ENCODE data around the gene CENPS. TPM values are rescaled to one million over a fixed set of nuclear protein-coding genes. Genes with fewer than 3 reads are reported as not detected.
"Not testable (repeated sequence)": the region's sequence is repeated elsewhere in the genome, so short reads cannot be mapped to it uniquely, and the experiment has no call there.

CENPS gene
- total RNA-seq, 1 donor from 2014 or later, result 2.6 TPM

DNA sequence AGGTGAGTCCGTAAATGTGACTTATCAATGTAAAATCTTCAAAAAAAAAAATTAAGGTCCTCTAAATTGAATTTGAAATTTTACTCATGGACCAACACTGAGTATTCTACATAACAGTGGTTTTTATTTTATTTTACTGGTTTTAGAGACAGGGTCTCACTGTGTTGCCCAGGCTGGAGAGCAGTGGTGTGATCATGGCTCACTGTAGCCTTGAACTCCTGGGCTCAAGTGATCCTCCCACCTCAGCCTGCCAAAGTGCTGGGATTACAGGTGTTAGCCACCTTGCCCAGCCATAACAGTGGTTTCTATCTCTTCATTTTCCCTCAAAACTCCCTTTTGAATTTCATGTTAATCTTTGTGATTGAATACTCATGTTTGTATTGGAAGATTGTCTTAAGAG is 14.3 kb upstream of the CENPS start:
- H3K9ac ChIP-seq (ENCODE audit: low read depth in 1 of 3, low read length in 3 of 3), result not testable (repeated sequence)

GRCh38 chr1:10418741-10419140 is 11.5 kb upstream of the CENPS start:
- peaks cover 29 to 41% (median 38%) of the 10 kb centered on the region in 3 donors for H3K36me3 ChIP-seq (ENCODE audit: control insufficient read depth in 3 of 3, insufficient read depth in 3 of 3, low read length in 3 of 3)

More for the DNA sequence above, 14.3 kb upstream of the CENPS start:
- not testable (repeated sequence) for H3K4me1 ChIP-seq (ENCODE audit: control insufficient read depth in 3 of 3, insufficient read depth in 3 of 3, low read length in 3 of 3); H3K9me3 ChIP-seq (ENCODE audit: control insufficient read depth in 3 of 3, low read length in 3 of 3); H3K4me3 ChIP-seq (ENCODE audit: low read length in 3 of 3); H3K27ac ChIP-seq (ENCODE audit: low read depth, low read length); H3K27me3 ChIP-seq (ENCODE audit: control insufficient read depth in 3 of 3, insufficient read depth in 3 of 3, low read length in 3 of 3)
- peaks cover 49 to 63% (median 58%) of the 10 kb centered on the region in 3 donors for H3K36me3 ChIP-seq (ENCODE audit: control insufficient read depth in 3 of 3, insufficient read depth in 3 of 3, low read length in 3 of 3)

DNA sequence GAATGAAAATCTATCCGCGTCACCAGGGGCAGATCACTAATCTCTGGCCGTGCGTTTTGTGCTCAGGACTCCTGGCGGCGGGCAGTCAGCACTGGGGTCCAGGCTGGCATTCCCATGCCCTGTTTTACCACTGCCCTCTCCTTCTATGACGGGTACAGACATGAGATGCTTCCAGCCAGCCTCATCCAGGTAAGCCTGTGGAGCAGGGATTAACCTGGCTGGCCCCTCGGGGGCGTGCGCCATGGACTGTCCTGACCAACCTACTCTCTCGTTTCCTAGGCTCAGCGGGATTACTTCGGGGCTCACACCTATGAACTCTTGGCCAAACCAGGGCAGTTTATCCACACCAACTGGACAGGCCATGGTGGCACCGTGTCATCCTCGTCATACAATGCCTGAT is 10.9 kb upstream of the CENPS start:
- no peak overlapping the region for H3K9ac ChIP-seq (ENCODE audit: low read depth in 1 of 3, low read length in 3 of 3)
- peaks cover 0 to 7% (median 3%) of the 10 kb centered on the region in 3 donors for H3K27me3 ChIP-seq (ENCODE audit: control insufficient read depth in 3 of 3, insufficient read depth in 3 of 3, low read length in 3 of 3)
- H3K27ac ChIP-seq (ENCODE audit: low read depth, low read length), result no peak overlapping the region
- H3K4me3 ChIP-seq (ENCODE audit: low read length in 3 of 3), result no peak overlapping the region
- no peaks in the 10 kb centered on the region for H3K9me3 ChIP-seq (ENCODE audit: control insufficient read depth in 3 of 3, low read length in 3 of 3)
- peaks cover 0 to 2% (median 0%) of the 10 kb centered on the region in 3 donors for H3K4me1 ChIP-seq (ENCODE audit: control insufficient read depth in 3 of 3, insufficient read depth in 3 of 3, low read length in 3 of 3)
- peaks cover 27 to 41% (median 38%) of the 10 kb centered on the region in 3 donors for H3K36me3 ChIP-seq (ENCODE audit: control insufficient read depth in 3 of 3, insufficient read depth in 3 of 3, low read length in 3 of 3)

More at GRCh38 chr1:10418741-10419140, 11.5 kb upstream of the CENPS start:
- H3K27ac ChIP-seq (ENCODE audit: low read depth, low read length); H3K9me3 ChIP-seq (ENCODE audit: control insufficient read depth in 3 of 3, low read length in 3 of 3); H3K9ac ChIP-seq (ENCODE audit: low read depth in 1 of 3, low read length in 3 of 3); H3K4me1 ChIP-seq (ENCODE audit: control insufficient read depth in 3 of 3, insufficient read depth in 3 of 3, low read length in 3 of 3); H3K27me3 ChIP-seq (ENCODE audit: control insufficient read depth in 3 of 3, insufficient read depth in 3 of 3, low read length in 3 of 3); H3K4me3 ChIP-seq (ENCODE audit: low read length in 3 of 3): not testable (repeated sequence)

- H3K27ac ChIP-seq (ENCODE audit: low read depth, low read length), result no peak overlapping the region
- no peaks in the 10 kb centered on the region for H3K9me3 ChIP-seq (ENCODE audit: control insufficient read depth in 3 of 3, low read length in 3 of 3)
- peaks cover 0 to 7% (median 7%) of the 10 kb centered on the region in 3 donors for H3K27me3 ChIP-seq (ENCODE audit: control insufficient read depth in 3 of 3, insufficient read depth in 3 of 3, low read length in 3 of 3)
- H3K36me3 ChIP-seq (ENCODE audit: control insufficient read depth in 3 of 3, insufficient read depth in 3 of 3, low read length in 3 of 3), result peaks cover 25 to 35% (median 27%) of the 10 kb centered on the region in 3 donors
- peaks cover 0 to 2% (median 0%) of the 10 kb centered on the region in 3 donors for H3K4me1 ChIP-seq (ENCODE audit: control insufficient read depth in 3 of 3, insufficient read depth in 3 of 3, low read length in 3 of 3)
- no peak overlapping the region for H3K4me3 ChIP-seq (ENCODE audit: low read length in 3 of 3)
- H3K9ac ChIP-seq (ENCODE audit: low read depth in 1 of 3, low read length in 3 of 3), result no peak overlapping the region
Measured at GRCh38 chr1:10421637-10422036, 8.6 kb upstream of the CENPS start.

- H3K4me1 ChIP-seq (ENCODE audit: control insufficient read depth in 3 of 3, insufficient read depth in 3 of 3, low read length in 3 of 3), result peaks cover 0 to 2% (median 2%) of the 10 kb centered on the region in 3 donors
- peaks cover 0 to 7% (median 7%) of the 10 kb centered on the region in 3 donors for H3K27me3 ChIP-seq (ENCODE audit: control insufficient read depth in 3 of 3, insufficient read depth in 3 of 3, low read length in 3 of 3)
- peaks cover 13 to 18% (median 13%) of the 10 kb centered on the region in 3 donors for H3K36me3 ChIP-seq (ENCODE audit: control insufficient read depth in 3 of 3, insufficient read depth in 3 of 3, low read length in 3 of 3)
- H3K9me3 ChIP-seq (ENCODE audit: control insufficient read depth in 3 of 3, low read length in 3 of 3), result no peaks in the 10 kb centered on the region
- peak overlapping the region in 1 of 3 donors; percentile 20 for H3K9ac ChIP-seq (ENCODE audit: low read depth in 1 of 3, low read length in 3 of 3)
- H3K4me3 ChIP-seq (ENCODE audit: low read length in 3 of 3), result no peak overlapping the region
- no peak overlapping the region for H3K27ac ChIP-seq (ENCODE audit: low read depth, low read length)
Measured at GRCh38 chr1:10424034-10424433, 6.2 kb upstream of the CENPS start.

GRCh38 chr1:10424651-10425050 is 5.6 kb upstream of the CENPS start:
- Histone ChIP-seq H3K9ac (ENCODE audit: low read depth in 1 of 3, low read length in 3 of 3) (no peak overlapping the region), H3K4me3 (ENCODE audit: low read length in 3 of 3) (no peak overlapping the region)

DNA sequence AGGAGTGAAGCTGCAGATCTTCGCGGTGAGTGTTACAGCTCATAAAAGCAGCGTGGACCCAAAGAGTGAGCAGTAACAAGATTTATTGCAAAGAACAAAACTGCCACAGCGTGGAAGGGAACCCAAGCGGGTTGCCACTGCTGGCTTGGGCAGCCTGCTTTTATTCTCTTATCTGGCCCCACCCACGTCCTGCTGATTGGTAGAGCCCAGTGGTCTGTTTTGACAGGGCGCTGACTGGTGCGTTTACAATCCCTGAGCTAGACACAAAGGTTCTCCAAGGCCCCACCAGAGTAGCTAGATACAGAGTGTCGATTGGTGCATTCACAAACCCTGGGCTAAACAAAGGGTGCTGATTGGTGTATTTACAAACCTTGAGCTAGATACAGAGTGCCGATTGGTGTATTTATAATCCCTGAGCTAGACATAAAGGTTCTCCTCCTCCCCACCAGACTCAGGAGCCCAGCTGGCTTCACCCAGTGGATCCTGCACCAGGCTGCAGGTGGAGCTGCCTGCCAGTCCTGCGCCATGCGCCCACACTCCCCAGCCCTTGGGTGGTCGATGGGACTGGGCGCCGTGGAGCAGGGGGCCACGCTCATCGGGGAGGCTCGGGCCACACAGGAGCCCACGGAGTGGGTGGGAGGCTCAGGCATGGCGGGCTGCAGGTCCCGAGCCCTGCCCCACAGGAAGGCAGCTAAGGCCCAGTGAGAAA is 4.3 kb upstream of the CENPS start:
- H3K36me3 ChIP-seq (ENCODE audit: control insufficient read depth in 3 of 3, insufficient read depth in 3 of 3, low read length in 3 of 3); H3K27me3 ChIP-seq (ENCODE audit: control insufficient read depth in 3 of 3, insufficient read depth in 3 of 3, low read length in 3 of 3); H3K9me3 ChIP-seq (ENCODE audit: control insufficient read depth in 3 of 3, low read length in 3 of 3); H3K9ac ChIP-seq (ENCODE audit: low read depth in 1 of 3, low read length in 3 of 3); H3K27ac ChIP-seq (ENCODE audit: low read depth, low read length); H3K4me3 ChIP-seq (ENCODE audit: low read length in 3 of 3): not testable (repeated sequence)
- peaks cover 11 to 14% (median 12%) of the 10 kb centered on the region in 3 donors for H3K4me1 ChIP-seq (ENCODE audit: control insufficient read depth in 3 of 3, insufficient read depth in 3 of 3, low read length in 3 of 3)

More at GRCh38 chr1:10424651-10425050, 5.6 kb upstream of the CENPS start:
- H3K27ac ChIP-seq (ENCODE audit: low read depth, low read length), result no peak overlapping the region
- peaks cover 8 to 12% (median 8%) of the 10 kb centered on the region in 3 donors for H3K36me3 ChIP-seq (ENCODE audit: control insufficient read depth in 3 of 3, insufficient read depth in 3 of 3, low read length in 3 of 3)
- H3K9me3 ChIP-seq (ENCODE audit: control insufficient read depth in 3 of 3, low read length in 3 of 3), result no peaks in the 10 kb centered on the region
- peaks cover under 1 to 4% (median 3%) of the 10 kb centered on the region in 3 donors for H3K4me1 ChIP-seq (ENCODE audit: control insufficient read depth in 3 of 3, insufficient read depth in 3 of 3, low read length in 3 of 3)
- peaks cover 0 to 7% (median 7%) of the 10 kb centered on the region in 3 donors for H3K27me3 ChIP-seq (ENCODE audit: control insufficient read depth in 3 of 3, insufficient read depth in 3 of 3, low read length in 3 of 3)

GRCh38 chr1:10426535-10426848 is 3.7 kb upstream of the CENPS start:
- not testable (repeated sequence) for H3K36me3 ChIP-seq (ENCODE audit: control insufficient read depth in 3 of 3, insufficient read depth in 3 of 3, low read length in 3 of 3); H3K27me3 ChIP-seq (ENCODE audit: control insufficient read depth in 3 of 3, insufficient read depth in 3 of 3, low read length in 3 of 3); H3K27ac ChIP-seq (ENCODE audit: low read depth, low read length); H3K9me3 ChIP-seq (ENCODE audit: control insufficient read depth in 3 of 3, low read length in 3 of 3); H3K4me3 ChIP-seq (ENCODE audit: low read length in 3 of 3); H3K9ac ChIP-seq (ENCODE audit: low read depth in 1 of 3, low read length in 3 of 3)
- H3K4me1 ChIP-seq (ENCODE audit: control insufficient read depth in 3 of 3, insufficient read depth in 3 of 3, low read length in 3 of 3), result peaks cover 16 to 19% (median 17%) of the 10 kb centered on the region in 3 donors

GRCh38 chr1:10428984-10429383 is 1.2 kb upstream of the CENPS start:
- peaks cover 16 to 21% (median 17%) of the 10 kb centered on the region in 3 donors for H3K4me1 ChIP-seq (ENCODE audit: control insufficient read depth in 3 of 3, insufficient read depth in 3 of 3, low read length in 3 of 3)
- H3K27me3 ChIP-seq (ENCODE audit: control insufficient read depth in 3 of 3, insufficient read depth in 3 of 3, low read length in 3 of 3), result peaks cover 0 to 7% (median 3%) of the 10 kb centered on the region in 3 donors
- H3K27ac ChIP-seq (ENCODE audit: low read depth, low read length), result no peak overlapping the region
- no peak overlapping the region for H3K4me3 ChIP-seq (ENCODE audit: low read length in 3 of 3)
- no peaks in the 10 kb centered on the region for H3K36me3 ChIP-seq (ENCODE audit: control insufficient read depth in 3 of 3, insufficient read depth in 3 of 3, low read length in 3 of 3)
- H3K9me3 ChIP-seq (ENCODE audit: control insufficient read depth in 3 of 3, low read length in 3 of 3), result no peaks in the 10 kb centered on the region
- H3K9ac ChIP-seq (ENCODE audit: low read depth in 1 of 3, low read length in 3 of 3), result peak overlapping the region in 1 of 3 donors; percentile 25

DNA sequence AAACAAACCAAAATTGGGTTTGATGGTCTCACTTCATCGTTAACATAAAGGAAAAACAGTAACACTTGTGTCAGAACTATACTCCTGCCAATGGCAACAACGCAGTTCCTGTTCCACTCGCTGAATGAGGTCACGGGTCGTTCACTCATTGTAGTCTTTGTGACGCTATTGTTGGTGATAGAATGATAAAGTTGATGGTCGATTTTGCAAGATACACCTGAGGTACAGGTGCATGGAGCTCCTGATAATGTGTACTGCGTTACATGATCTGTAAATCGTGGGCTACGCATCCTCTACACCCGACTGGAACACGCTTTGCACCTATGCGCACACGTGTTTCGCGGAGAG is 391 bp upstream of the CENPS start:
- no peaks in the 10 kb centered on the region for H3K36me3 ChIP-seq (ENCODE audit: control insufficient read depth in 3 of 3, insufficient read depth in 3 of 3, low read length in 3 of 3)
- H3K27me3 ChIP-seq (ENCODE audit: control insufficient read depth in 3 of 3, insufficient read depth in 3 of 3, low read length in 3 of 3), result no peaks in the 10 kb centered on the region
- H3K9me3 ChIP-seq (ENCODE audit: control insufficient read depth in 3 of 3, low read length in 3 of 3), result no peaks in the 10 kb centered on the region
- H3K9ac ChIP-seq (ENCODE audit: low read depth in 1 of 3, low read length in 3 of 3), result peak overlapping the region; percentile 45 to 78 (median 50)
- peak overlapping the region; percentile 57 to 96 (median 96) for H3K4me3 ChIP-seq (ENCODE audit: low read length in 3 of 3)
- H3K27ac ChIP-seq (ENCODE audit: low read depth, low read length), result no peak overlapping the region
- peaks cover 15 to 21% (median 17%) of the 10 kb centered on the region in 3 donors for H3K4me1 ChIP-seq (ENCODE audit: control insufficient read depth in 3 of 3, insufficient read depth in 3 of 3, low read length in 3 of 3)
